EL (cell line): ENCODE data around the gene JMJD4.
A peak's percentile ranks its signal among the peaks of the same experiment; 100 is the strongest.

Experiments
- DNase-seq: peaks from one replicate; pipeline ENCODE4 v3.0.0-alpha.2; 2016

The JMJD4 gene

GRCh38 chr1:227768125-227768439 lies 33.0 kb upstream of the JMJD4 start:
- no peak for DNase-seq

GRCh38 chr1:227767401-227768124 lies 32.5 kb upstream of the JMJD4 start:
- no peak for DNase-seq

GRCh38 chr1:227766653-227767277 lies 31.7 kb upstream of the JMJD4 start:
- no peak for DNase-seq

- DNase-seq, result peak; percentile 27
Observed at GRCh38 chr1:227766015-227766634, 31.0 kb upstream of the JMJD4 start.

- no peak for DNase-seq
Observed at GRCh38 chr1:227765261-227766014, 30.3 kb upstream of the JMJD4 start.

GRCh38 chr1:227764019-227764391 lies 28.9 kb upstream of the JMJD4 start:
- DNase-seq, result peak; percentile 52

- DNase-seq, result no peak
Observed at GRCh38 chr1:227763246-227764018, 28.3 kb upstream of the JMJD4 start.

- peak; percentile 77 for DNase-seq
Observed at GRCh38 chr1:227762231-227762911, 27.3 kb upstream of the JMJD4 start.

- DNase-seq, result no peak
Observed at GRCh38 chr1:227761621-227762230, 26.6 kb upstream of the JMJD4 start.

GRCh38 chr1:227760377-227760776 lies 25.3 kb upstream of the JMJD4 start:
- DNase-seq, result no peak

GRCh38 chr1:227759341-227760300 lies 24.5 kb upstream of the JMJD4 start:
- peak; percentile 97 for DNase-seq

GRCh38 chr1:227758366-227758765 lies 23.3 kb upstream of the JMJD4 start:
- no peak for DNase-seq

- no peak for DNase-seq
Observed at GRCh38 chr1:227757781-227758180, 22.7 kb upstream of the JMJD4 start.

GRCh38 chr1:227756172-227756959 lies 21.3 kb upstream of the JMJD4 start:
- DNase-seq, result no peak

- DNase-seq, result no peak
Observed at GRCh38 chr1:227754958-227755357, 19.9 kb upstream of the JMJD4 start.

GRCh38 chr1:227753999-227754711 lies 19.1 kb upstream of the JMJD4 start:
- peak; percentile 46 for DNase-seq

GRCh38 chr1:227749916-227750710 lies 15.0 kb upstream of the JMJD4 start:
- DNase-seq, result no peak

- DNase-seq, result no peak
Observed at GRCh38 chr1:227749225-227749624, 14.1 kb upstream of the JMJD4 start.
